ENCODE results near the gene CCDC81.

The CCDC81 gene

DNA sequence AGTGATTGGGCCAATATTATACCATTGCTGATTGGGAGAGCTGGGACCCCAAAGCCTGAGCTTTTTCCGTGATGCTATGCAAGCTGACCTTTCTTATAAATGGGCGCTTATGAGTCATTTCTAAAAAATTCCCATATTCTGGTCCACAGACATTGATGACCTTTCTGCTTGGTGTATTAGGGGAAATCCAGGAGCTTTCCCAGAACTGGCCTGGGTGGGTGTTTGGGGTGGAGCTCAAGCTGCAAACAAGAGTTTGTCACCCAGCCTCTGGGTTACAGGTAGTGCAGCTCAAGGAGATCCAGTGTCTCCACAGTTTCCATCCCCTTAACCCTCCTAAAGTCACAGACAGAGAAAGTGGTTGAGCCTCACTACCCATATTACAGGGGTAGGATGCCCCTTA is 67.7 kb downstream of the CCDC81 start:
- no peak for FAIRE-seq

DNA sequence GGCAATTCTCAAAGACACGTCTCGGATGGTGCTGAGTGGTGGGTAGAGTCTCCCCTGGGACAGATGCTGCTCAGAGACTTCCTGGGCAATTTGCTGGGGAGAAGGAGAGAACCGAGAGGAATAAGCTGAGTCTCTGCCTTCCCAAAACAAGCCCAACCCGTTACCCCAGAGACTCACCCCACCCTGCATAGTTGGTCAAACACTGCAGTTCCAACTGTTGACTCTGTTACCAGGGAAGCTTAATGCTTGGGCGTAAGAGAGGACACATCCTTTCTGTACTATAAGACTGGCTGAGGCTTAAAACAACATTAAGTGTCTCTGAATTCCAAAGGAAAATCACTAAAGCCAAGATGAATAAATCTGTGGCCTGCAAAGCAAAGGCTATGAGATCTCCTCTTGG is 68.1 kb downstream of the CCDC81 start:
- FAIRE-seq: no peak

DNA sequence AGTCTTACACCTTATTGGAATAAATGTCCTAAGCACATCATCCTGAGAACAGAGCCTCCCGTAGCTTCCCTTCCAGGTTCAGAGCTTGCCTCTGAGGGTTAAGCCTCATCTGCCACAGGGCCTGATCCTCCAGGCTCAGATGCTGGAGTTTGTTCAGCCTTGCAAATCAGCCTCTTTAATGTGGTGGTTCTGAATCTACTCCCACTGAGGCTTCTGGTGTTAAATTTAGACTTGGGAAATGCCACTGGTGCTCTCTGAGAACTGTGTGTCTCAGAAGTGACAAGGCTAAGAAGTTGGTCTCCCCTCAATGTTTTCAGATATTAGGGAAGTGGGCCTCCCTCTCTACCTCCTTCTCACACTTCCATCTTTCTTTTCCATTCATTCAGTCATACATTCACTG is 68.7 kb downstream of the CCDC81 start:
- FAIRE-seq: no peak

DNA sequence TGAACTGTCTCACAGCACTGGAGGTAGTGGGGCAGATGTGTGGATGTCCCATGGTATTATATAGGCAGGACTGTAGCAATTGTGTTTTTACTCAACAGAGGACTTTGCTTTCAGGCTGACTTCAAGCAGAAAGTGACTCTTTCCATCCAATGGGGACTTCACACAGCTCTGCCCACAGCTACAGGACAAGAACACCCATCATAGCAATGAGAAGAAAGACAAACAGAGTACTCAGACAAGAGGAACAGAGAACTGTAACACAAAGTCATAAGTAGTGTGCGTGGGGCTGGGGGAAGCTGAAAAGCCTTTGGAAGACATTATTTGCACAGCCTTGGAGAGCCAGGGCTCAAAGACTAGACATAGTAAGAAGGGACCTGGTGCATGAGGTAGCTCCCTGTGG is 70.3 kb downstream of the CCDC81 start:
- FAIRE-seq: no peak

DNA sequence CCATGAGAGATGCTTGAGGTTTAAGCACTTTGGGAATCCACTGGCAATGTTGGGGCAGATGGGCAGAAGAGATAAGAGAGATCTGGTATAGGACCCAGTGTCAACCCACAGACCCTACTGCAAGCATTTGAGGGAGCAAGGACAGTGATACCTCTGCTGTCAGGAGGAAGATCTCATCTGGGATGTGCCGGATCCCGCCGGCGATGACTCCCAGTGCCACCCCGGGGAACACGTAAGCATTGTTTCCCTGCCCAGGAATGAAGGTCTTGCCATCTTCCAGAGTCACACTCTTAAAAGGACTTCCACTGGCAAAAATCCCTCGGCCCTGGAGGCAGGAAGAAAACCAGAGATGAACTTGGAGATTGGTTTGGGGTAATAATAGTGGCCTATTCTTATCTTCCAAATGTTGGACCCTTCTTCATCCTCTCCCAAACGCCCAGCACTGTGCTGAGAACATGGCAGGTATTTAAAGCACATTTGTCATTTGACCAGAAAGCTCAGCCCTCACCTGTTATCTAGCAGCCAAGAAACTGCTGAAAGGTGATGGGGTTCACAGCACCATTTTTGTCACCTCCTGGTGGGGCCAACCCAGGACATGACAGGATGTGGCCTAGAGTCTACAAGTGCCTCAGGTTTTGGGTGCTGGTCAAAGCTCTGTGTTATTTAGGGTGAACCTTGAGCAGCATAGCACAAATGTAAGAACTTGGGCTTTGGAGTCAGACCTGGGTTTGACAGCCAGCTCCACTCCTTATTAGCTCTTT is 71.7 kb downstream of the CCDC81 start:
- no peak for FAIRE-seq

DNA sequence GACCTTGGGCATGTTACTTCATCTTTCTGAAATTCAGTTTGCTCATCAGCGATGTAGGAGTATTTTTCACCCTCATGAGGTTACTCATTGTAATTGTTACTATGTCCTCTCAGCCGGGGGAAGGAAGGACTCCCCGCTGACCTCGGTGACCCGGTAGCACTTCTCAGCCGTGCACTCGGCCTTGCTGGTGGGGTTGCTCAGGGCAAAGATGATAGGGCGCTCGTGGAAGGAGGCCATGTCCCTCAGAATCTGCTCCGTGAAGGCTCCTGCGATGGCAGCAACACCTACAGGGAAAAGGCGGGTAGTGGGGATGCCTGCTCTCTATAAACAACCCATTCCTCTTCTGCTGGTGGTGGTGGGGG is 72.2 kb downstream of the CCDC81 start:
- FAIRE-seq: no peak

DNA sequence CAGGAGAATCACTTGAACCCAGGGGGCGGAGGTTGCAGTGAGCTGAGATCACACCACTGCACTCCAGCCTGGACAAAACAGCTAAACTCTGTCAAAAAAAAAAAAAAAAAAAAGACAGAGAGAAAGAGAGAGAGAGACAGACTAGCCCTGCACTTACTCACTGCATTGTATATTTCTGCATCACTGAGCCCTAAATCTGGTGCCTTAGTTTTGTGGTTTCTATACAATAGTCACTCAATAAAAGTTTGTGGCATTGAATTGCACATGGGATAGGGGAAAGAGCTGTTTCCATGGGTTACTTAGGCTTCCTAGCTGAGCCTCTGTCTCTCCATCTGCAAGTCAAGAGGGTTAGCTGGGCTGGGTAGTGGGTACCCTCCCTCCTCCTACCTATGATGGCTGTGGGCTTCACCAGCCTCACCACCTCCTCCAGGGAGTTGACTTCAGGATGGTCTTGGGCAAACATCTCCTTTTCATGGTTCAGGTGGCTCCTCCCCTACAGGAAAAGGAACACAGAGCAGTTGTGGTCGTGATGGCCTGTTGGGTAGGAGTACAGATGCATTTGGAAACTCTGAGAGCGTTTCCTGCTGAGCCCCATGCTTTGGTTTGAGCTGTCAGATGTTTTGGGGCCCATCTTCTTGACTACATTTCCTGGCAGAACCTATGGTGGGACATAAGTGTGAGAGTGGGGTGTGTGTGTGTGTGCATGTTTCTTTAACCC is 73.2 kb downstream of the CCDC81 start:
- no peak for FAIRE-seq

DNA sequence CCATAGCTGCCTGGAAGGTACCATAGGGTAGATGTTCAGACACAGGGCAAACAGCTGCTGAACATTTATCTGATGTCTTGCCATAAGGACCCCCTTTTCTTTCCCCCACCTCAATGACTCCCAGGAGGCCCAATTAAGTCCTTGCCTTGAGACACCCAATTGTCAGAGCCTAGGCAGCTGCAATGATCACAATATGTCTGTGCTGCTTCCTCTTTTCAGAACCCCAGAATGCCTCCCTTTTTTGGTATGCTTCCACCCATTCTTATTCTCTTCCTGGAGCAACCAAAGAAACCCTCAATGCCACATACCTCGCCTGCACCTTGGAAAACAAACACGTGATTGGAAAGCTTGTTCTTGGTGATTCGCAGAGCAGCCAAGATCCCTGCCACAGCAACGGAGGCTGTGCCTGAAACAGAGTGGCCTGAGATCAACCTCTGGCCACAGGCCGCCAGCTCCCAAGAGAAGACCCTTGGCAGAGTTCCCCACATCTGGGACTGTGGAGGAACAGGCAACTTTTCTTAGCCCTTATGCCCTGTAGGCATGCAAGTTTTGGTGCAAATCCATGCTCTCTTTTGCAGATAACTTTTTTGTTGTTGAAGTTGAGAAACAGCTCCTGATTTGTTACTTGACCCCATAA is 75.4 kb downstream of the CCDC81 start:
- no peak for FAIRE-seq

DNA sequence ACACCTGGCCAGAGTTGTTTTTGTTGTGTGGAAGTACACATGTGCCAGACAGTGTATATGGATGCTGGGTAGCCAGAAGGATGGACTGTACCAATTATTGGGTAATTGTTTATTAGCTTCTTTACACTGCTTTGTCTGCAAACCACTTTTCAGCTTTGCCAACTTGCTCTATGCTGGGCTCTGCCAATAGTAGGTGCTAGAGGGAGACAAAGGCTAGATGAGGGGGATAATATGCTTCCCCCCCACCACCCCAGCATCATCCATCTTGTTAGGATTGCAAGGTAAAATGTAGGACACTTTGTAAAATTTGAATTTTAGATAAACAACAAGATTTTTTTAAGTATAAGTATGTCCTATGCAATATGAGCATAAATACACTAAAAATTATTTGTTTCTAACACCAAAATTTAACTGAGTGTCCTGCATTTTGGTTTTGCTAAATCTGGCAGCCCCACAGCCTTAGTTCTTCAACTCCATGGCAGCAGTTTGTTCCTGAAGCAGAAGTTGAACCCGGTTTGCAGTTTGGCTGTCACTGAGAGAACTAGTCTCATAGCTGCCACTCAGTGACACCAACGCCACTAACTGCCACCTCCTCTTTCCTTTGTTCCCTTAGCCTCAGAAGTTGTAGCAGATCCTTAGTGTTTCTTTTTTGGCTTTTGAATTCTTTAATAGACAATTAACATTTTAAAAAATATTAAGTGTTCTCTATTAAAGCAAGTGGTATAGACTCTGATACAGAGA is 78.8 kb downstream of the CCDC81 start:
- no peak for FAIRE-seq

DNA sequence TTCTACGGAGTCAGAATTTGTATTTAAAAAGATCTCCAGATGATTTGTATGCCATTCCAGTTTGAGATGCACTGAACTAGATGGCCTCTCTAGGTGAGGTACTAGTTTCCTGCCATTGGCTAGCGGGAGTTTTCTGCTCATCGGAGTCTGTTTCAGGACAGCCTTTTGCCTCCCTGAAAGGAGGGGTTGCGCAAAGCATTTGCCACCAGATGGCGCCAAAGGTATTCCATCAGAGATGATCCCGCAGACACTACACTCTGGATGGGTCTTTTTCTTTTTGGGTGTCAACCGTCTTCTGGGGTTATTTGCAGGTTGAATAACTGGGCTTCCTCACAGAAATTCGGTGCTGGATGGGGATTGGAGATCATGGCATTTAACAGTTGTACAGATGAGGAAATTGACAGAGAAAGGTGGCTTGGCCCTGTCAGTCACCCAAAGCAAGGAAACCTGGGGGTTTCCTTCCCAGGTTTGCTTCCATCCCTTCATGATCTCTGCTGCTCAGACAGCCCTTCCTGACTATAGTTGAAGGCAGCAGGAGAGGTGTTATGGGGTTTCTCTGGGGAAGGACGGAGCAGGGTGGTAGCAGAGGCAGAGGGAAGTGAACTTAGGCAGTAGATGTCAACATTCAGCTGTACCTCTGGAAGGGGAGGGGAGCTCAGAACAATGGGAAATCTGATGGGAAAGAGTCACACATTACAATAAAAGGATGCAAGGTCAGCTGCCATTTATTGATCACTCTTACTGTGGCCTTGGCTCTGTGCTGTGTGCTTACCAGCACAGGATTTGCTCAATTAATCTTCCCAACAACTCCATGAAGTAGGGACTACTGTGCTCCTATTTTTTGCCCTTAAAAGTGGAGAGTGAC is 81.6 kb downstream of the CCDC81 start:
- no peak for FAIRE-seq

DNA sequence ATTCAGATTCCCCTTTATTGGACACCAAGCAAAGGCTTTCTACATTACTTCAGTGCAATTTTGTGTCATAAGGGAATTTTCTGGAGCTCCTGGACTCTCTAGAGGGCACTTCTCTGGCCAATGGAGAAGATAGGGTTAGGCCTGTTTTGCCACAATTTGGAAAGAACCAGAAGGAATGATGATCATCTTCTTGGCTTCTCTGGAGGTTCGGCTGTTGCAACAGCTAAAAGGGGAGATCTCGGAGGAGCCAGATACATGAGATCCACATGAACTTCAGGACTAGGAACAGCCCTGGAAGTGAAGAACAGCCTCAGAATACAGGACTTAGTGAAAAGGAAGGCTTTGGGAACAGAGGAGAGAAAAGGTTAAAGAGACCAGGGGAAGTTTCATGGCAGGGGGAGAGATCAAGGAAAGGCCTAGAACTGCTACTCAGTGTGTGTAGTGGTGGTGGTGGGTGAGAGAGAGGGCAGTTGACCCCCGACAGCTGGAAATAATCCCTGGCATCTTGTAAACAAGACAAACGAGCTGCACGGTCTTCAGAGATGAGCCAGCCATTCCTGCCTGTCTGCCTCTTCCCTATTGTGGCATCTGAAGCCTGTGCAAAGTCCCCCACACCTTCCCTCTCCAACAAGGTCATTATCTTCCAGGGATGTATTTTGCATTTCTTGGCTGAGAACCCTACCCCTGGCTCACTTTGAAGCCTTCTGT is 83.8 kb downstream of the CCDC81 start:
- no peak for FAIRE-seq

DNA sequence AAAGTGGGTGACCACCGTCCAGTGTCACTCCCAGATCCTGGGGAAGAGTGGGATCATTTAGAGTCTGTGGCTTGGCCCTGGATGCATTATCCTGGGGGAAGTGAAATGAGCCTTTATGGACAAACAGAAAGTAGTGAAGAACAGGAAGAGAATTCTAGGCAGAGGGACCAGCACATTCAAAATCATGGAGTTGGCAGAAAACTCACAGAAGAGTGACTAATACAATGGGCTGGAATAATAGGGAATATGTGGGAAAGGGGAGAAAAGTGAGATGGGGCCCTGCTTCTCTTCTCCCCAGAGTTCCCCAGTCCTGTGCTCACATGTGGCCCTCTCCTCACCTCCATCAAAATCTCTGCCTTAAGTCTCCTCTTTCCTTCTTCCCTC is 84.3 kb downstream of the CCDC81 start:
- no peak for FAIRE-seq

DNA sequence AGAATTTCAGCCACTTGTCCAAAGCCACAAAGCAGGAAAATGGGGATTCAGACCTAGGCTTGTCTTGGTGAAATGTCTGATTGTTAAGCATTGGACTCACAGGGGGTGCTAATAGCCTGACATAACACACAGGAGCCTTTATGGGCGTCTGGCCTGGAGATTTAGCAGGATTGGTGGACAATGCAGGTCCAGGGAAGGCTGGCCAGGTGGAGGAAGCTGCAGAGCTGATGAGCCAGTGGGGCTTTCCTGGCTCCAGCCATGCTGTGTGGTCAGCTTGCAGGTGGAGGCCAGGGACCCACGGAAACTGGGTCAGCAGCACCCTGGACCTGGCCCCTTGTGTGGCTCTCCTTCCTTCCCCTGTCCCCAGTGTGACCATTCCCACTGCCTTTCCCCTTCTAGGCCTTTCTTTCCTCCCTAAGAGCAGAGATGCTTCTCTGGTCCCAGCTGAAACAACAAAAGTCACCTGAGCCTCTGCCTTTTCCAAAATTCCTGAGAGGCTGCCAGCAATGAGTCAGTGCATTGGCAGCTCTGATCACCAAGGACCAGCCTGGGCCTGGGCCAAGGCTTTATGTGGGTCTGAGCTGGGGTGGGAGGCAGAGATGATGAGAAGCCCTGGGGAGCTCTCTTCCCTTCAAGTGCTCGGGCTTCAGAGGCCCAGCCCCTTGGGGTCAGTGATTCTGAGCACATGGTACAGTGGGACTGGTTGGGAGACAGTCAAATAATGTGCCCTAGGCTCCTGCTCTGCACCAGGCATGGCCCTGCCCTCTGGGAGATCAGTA is 85.2 kb downstream of the CCDC81 start:
- FAIRE-seq: no peak

DNA sequence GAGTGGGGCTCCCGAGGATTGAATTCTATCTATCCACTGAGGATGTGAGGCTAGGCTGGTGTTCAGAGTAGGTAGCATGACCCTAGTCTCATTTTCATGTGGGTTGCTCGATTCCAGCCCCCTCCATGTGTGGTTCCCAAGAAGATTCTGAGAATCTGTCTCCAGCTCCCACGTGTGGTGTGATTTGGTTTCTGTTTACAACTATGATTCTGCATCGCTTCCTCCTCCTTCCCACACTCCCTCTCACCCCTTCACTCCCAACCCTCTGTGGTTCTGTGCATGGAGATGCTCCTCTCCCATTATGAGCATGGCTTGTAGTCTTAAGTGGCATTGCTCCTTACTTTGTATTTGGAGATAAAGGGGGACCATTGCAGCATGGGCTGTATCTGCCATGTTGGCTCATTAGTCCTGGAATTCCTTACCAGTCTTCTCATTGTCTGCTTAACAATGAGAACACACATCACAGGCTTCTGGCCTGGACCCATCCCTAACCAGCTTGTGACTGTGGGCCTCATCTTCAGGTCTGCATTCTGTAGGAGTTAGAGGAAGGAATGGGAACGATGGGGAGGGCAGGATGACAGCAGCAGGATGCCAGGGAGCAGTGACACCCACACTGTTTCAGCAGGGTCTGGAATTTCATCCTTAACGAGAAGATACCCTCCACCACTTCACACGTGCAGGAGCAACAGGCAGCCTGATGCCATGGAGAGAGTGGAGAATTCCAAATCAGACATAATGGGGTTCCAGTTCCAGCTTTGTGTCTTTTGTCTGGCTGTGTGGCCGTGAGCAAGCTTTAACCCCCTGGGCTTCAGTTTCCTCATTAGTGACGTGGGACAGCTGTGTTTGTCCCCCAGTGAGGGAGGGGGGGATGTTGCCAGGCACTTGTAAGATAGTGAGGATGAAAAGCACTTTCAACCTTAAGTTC is 86.0 kb downstream of the CCDC81 start:
- FAIRE-seq: no peak

DNA sequence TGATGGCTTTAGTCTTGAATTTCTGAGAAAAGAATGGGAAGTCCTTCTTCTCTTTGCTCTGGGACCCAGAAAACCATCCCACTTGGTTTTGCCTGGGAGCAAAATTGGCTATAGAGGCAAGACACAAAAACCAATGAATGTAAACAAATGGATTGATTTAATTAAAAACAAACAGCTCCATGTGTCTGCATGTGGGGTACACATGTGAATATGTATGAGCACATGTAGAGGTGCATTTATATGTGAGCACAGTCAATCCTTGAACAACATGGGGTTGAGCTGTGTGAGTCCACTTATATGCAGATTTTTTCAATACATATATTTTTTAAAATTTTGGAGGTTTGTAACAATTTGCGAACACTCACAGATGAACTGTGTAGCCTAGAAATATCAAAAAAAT is 87.2 kb downstream of the CCDC81 start:
- no peak for FAIRE-seq

DNA sequence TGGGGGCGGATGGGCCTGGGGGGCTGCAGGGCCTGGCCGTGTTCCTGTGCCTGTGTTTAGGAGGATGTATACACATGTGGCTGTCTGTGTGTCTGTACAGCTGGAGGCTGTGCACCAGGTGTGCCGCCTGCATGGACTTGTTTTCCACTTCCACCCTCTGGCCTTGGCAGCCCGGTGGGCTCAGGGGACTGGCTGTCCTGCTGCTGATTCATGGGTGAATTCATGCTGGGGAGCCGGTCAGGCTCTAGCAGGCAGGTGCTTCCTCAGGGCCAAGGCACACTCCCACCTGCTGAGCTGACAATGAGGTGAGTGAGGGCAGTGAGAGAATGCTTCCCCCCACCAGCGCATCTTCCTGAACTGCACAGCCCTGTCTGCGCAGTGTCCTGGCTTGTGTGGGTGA is 88.4 kb downstream of the CCDC81 start:
- no peak for FAIRE-seq

DNA sequence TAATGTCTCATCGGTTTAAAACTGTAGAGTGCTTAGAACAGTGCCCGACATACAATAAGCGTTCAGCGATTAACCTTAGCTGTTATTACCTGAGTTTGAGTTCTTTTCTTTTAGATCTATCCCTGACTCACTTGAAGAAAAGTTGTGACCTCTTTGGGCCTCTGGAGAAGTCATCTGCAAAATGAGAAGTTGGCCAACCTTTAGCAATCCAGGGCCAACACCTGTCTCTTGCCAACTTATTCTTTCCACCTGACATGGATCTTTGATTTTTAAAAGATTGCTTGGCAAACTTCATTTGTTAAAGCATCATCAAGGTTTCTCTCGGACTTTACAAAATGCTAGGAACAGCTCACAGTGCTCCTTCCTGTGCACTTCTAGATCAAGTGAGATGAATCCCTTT is 89.3 kb downstream of the CCDC81 start:
- FAIRE-seq: no peak

DNA sequence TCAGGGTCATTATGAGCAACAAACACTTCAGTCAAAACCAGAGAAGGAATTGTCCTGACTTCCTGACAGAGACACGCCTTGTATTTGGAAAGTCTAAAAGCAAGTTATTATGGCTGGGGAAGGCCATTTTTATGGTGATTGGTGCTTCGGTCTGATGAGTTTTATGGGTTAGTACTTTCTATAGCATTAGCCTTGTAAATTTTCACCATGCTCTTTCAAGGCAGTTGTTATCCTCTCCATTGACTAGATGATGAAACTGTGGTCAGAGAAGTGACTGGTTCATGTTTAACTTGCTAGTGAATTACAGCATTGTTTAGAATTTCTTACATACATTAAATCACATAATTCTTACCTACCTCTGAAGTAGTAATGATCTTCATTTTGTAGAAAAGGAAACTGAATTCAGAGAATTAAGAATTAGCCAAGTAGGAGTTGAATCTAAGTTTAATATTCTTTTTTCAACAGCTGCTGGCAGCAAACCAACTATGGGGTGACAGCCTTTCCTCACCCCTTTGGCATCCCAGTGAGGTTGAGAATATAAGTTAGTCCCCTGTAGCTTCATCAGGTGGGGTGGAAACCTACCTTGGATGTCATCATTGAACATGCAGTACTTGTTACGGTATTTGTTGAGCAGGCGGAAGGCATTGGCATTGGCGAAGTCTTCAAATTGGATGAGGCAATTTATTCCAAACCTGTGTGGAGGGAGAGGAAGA is 90.0 kb downstream of the CCDC81 start:
- no peak for FAIRE-seq

DNA sequence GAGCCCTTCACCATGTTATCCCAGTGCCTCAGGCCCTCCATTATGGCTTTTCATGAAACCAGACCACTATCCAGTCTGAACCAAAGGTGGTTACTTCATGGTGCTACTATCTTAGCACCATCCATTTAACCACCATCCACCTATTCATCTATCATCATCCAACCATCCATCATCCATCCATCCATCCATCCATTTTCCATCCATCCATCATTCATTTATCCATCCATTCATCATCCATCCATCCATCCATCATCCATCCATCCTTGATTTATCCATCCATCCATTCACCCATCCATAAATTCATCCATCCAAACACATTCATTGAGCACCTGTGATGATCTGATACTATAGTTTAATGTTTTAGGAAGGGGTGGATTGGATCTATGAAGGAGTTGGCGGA is 93.5 kb downstream of the CCDC81 start:
- no peak for FAIRE-seq
